IMR-90 (cell line): ENCODE data around the gene IL23A. TPM values are rescaled to one million over a fixed set of nuclear protein-coding genes. Genes with fewer than 3 reads are reported as not detected.

Source experiments
- ATAC-seq: fragments of 200-7000 bp; cut with Tn5 transposase; 2 replicates; pipeline ENCODE4 v1.9.1; 2020; ENCODE audit warnings: low read depth, mild to moderate bottlenecking, moderate library complexity
- BruUV-seq: library from RNA; stranded (reverse); fragments of 400-500 nt; replicated peaks from 2 replicates; lab custom pipeline; 2021; lab: Mats Ljungman, UMichigan
- CTCF ChIA-PET: fragments of 300-600 bp; formaldehyde crosslinking; extraction: SDS; loops from one replicate; lab custom pipeline; 2021; ENCODE audit warnings: antibody characterized with exemption; lab: Yijun Ruan, JAX
- POLR2A ChIA-PET: fragments of 300-600 bp; sonication (Branson Sonifier 250); formaldehyde crosslinking; loops from one replicate; lab custom pipeline; 2022; ENCODE audit warnings: antibody characterized with exemption; ENCODE audit not compliant: unreplicated experiment; lab: Charles Lee
- DNase-seq: peaks from one replicate; pipeline ENCODE4 v3.0.0; 2013
- H2AFZ ChIP-seq: replicated peaks from 2 replicates; pipeline ENCODE3; 2013; ENCODE audit warnings: low read length, mild to moderate bottlenecking; ENCODE audit not compliant: poor library complexity
- H2AK5ac ChIP-seq: 2 replicates; pipeline ENCODE4 v1.6.1; 2013; ENCODE audit warnings: low read depth, low read length, inconsistent platforms
- H2AK9ac ChIP-seq: replicated peaks from 2 replicates; pipeline ENCODE3; 2013; ENCODE audit warnings: mild to moderate bottlenecking, low read depth, low read length, moderate library complexity; ENCODE audit not compliant: poor library complexity
- H2BK120ac ChIP-seq: 2 replicates; pipeline ENCODE4 v1.6.1; 2013; ENCODE audit warnings: low read depth, low read length, inconsistent platforms
- H2BK15ac ChIP-seq: 3 replicates; pipeline ENCODE4 v1.6.1; 2013; ENCODE audit warnings: low read depth, low read length, inconsistent platforms
- H2BK20ac ChIP-seq: 2 replicates; pipeline ENCODE4 v1.6.1; 2013; ENCODE audit warnings: low read depth, mild to moderate bottlenecking, inconsistent platforms, low read length, moderate library complexity
- H2BK5ac ChIP-seq: 2 replicates; pipeline ENCODE4 v1.6.1; 2013; ENCODE audit warnings: mild to moderate bottlenecking, low read depth, low read length, inconsistent platforms; ENCODE audit not compliant: poor library complexity, severe bottlenecking
- H3K14ac ChIP-seq: replicated peaks from 2 replicates; pipeline ENCODE4 v1.6.1; 2013; ENCODE audit warnings: low read depth, low read length, inconsistent platforms
- H3K18ac ChIP-seq: 2 replicates; pipeline ENCODE4 v1.6.1; 2013; ENCODE audit warnings: low read depth, low read length, control low read depth
- H3K23ac ChIP-seq: 2 replicates; pipeline ENCODE4 v1.6.1; 2013; ENCODE audit warnings: low read depth, low read length, inconsistent platforms
- H3K27ac ChIP-seq: 2 replicates; pipeline ENCODE4 v1.5.1; 2013; ENCODE audit warnings: mild to moderate bottlenecking, control low read depth, low read length; ENCODE audit not compliant: insufficient read depth
- H3K27me3 ChIP-seq: 2 replicates; pipeline ENCODE4 v1.6.1; 2013; ENCODE audit warnings: low read length; ENCODE audit not compliant: control insufficient read depth, insufficient read depth
- H3K36me3 ChIP-seq: 2 replicates; pipeline ENCODE4 v1.6.1; 2013; ENCODE audit warnings: low read length, mixed read lengths; ENCODE audit not compliant: control insufficient read depth, insufficient read depth
- H3K4ac ChIP-seq: 2 replicates; pipeline ENCODE4 v1.6.1; 2013; ENCODE audit warnings: low read depth, low read length, inconsistent platforms
- H3K4me1 ChIP-seq: 2 replicates; pipeline ENCODE4 v1.6.1; 2013; ENCODE audit warnings: low read length, mixed read lengths; ENCODE audit not compliant: control insufficient read depth, insufficient read depth
- H3K4me2 ChIP-seq: 2 replicates; pipeline ENCODE4 v1.6.1; 2013; ENCODE audit warnings: low read depth, mild to moderate bottlenecking, control low read depth, low read length, moderate library complexity
- H3K4me3 ChIP-seq: 2 replicates; pipeline ENCODE4 v1.5.1; 2013; ENCODE audit warnings: low read depth, mild to moderate bottlenecking, control low read depth, low read length, moderate library complexity; ENCODE audit not compliant: insufficient read depth
- H3K56ac ChIP-seq: 2 replicates; pipeline ENCODE4 v1.6.1; 2013; ENCODE audit warnings: low read length, inconsistent platforms; ENCODE audit not compliant: insufficient read depth; ENCODE audit errors: extremely low read depth
- H3K79me1 ChIP-seq, 2 experiments: 2 replicates each; pipeline ENCODE4 v1.6.1; 2013; ENCODE audit warnings: low read length in 2 of 2, inconsistent platforms in 1 of 2, low read depth in 1 of 2
- H3K9ac ChIP-seq: 2 replicates; pipeline ENCODE4 v1.6.1; 2013; ENCODE audit warnings: low read depth, low read length, control low read depth
- H3K9me1 ChIP-seq: 2 replicates; pipeline ENCODE4 v1.6.1; 2013; ENCODE audit warnings: low read length, inconsistent platforms; ENCODE audit not compliant: insufficient read depth
- H3K9me3 ChIP-seq: 2 replicates; pipeline ENCODE4 v1.6.1; 2013; ENCODE audit warnings: low read length; ENCODE audit not compliant: control insufficient read depth, insufficient read depth
- H4K20me1 ChIP-seq: 2 replicates; pipeline ENCODE4 v1.6.1; 2013; ENCODE audit warnings: low read length, inconsistent platforms; ENCODE audit not compliant: insufficient read depth
- H4K5ac ChIP-seq: 2 replicates; pipeline ENCODE4 v1.6.1; 2013; ENCODE audit warnings: mild to moderate bottlenecking, low read depth, low read length, control low read depth
- H4K8ac ChIP-seq, 2 experiments: 2 replicates each; pipeline ENCODE4 v1.6.1; 2013; ENCODE audit warnings: low read depth in 2 of 2, low read length in 2 of 2, control low read depth in 1 of 2, inconsistent platforms in 1 of 2
- H4K91ac ChIP-seq: 2 replicates; pipeline ENCODE4 v1.6.1; 2013; ENCODE audit warnings: low read depth, low read length, inconsistent platforms; ENCODE audit not compliant: insufficient read depth
- BHLHE40 ChIP-seq: fragments of 150-350 bp; IDR thresholded peaks from 2 replicates; pipeline ENCODE4 v1.6.1; 2016; ENCODE audit warnings: mild to moderate bottlenecking, low read depth, low read length
- CEBPB ChIP-seq: IDR thresholded peaks from 2 replicates; pipeline ENCODE4 v1.6.1; 2012; ENCODE audit warnings: low read depth, low read length, improper control_type of control experiment
- MXI1 ChIP-seq: IDR thresholded peaks from 2 replicates; pipeline ENCODE4 v1.6.1; 2012; ENCODE audit warnings: low read depth, mild to moderate bottlenecking, low read length, moderate library complexity, borderline replicate concordance
- RCOR1 ChIP-seq: IDR thresholded peaks from 2 replicates; pipeline ENCODE4 v1.6.1; 2012; ENCODE audit warnings: mild to moderate bottlenecking, low read length, improper control_type of control experiment; ENCODE audit not compliant: insufficient replicate concordance
- WGBS, 2 experiments: methylation state at CpG; one replicate each; pipeline versions ENCODE4 v1.1.5 to v1.1.7; 2013; ENCODE audit warnings: missing lambda C conversion rate in 2 of 2; ENCODE audit not compliant: insufficient read length in 1 of 2; ENCODE audit errors: extremely low coverage in 2 of 2; 5-methylcytosine and 5-hydroxymethylcytosine counted together
- dilution Hi-C: fragments of 300-500 bp; cut with HindIII; formaldehyde crosslinking; loops from one replicate; pipeline ENCODE4 v1.14.3; 2018; ENCODE audit warnings: low sequenced_read_pairs; ENCODE audit not compliant: unreplicated experiment
- in situ Hi-C: fragments of 300-500 bp; cut with MboI; formaldehyde crosslinking; loops from 3 replicates; pipeline ENCODE4 v1.14.3; 2019; ENCODE audit warnings: low sequenced_read_pairs, inconsistent platforms, mixed read lengths
- intact Hi-C: fragments of 100-400 bp; cut with micrococcal nuclease; formaldehyde crosslinking; loops from 2 replicates; pipeline ENCODE4 v1.10.0; 2022
- polyA plus RNA-seq, 3 experiments: library from polyadenylated mRNA; depleted of rRNA; stranded (reverse); fragments of >200 nt; gene quantifications; 2 replicates each; pipeline ENCODE4 v1.2.3, GENCODE V29; 2012; ENCODE audit warnings: low replicate concordance in 1 of 3
- total RNA-seq: library from RNA; depleted of rRNA; stranded (reverse); fragments of >200 nt; gene quantifications from 2 replicates; pipeline ENCODE4 v1.2.3, GENCODE V29; 2012

The IL23A gene
- total and polyA plus RNA-seq, 2 of the 4 experiments (the other 2 are of a cell fraction) = 0.55 TPM; not detected in 1

DNA sequence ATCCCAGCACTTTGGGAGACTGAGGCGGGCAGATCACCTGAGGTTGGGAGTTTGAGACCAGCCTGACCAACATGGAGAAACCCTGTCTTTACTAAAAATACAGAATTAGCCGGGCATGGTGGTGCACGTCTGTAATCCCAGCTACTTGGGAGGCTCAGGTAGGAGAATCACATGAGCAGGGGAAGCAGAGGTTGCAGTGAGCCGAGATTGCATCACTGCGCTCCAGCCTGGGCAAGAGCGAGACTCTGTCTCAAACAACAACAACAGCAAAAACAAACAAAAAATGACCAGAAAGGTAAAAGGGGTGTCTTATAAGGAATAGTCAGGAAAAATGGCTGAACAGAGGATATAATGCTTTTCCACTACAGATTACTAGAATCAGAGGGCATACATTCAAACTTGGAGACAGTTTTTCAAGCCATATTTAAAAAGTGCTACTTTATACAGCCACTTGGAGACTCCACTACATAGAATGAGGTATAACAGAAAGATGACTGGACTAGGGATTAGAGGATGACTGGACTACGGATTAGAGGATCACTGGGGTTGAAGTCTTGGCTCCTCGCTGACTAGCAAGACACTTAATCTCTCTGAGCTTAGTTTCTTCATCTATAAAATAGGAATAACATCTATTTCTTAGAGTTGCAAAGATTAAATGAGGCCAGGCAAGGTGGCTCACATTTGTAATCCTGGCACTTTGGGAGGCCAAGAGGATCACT, 33.7 kb upstream of the IL23A start:
- no peak for ATAC-seq
- in situ Hi-C loops = no loop called here
- Histone ChIP-seq H4K5ac (no peak overlapping the region), H2AK9ac (no peak overlapping the region), H2BK20ac (no peak overlapping the region), H3K27ac (no peak overlapping the region), H3K14ac (no peak overlapping the region), H3K27me3 (no peaks in the 10 kb centered on the region), H4K8ac (no peak overlapping the region), H3K4me2 (no peak overlapping the region), H3K9me1 (peaks cover 7% of the 10 kb centered on the region; the same call in 1 of the 2 replicates), H3K23ac (no peak overlapping the region), H3K56ac (no peak overlapping the region), H3K4ac (no peak overlapping the region), H2BK5ac (no peak overlapping the region), H4K20me1 (no peaks in the 10 kb centered on the region), H3K9ac (no peak overlapping the region), H3K18ac (no peak overlapping the region), H3K4me3 (no peak overlapping the region), H4K91ac (no peak overlapping the region), H3K79me1 (peaks cover 7 to 22% of the 10 kb centered on the region in 2 experiments), H3K4me1 (peaks cover 3% of the 10 kb centered on the region; the same call in 1 of the 2 replicates), H2AK5ac (no peak overlapping the region), H2BK120ac (no peak overlapping the region), H2BK15ac (no peak overlapping the region), H2AFZ (no peak overlapping the region), H3K36me3 (peaks cover 24% of the 10 kb centered on the region), H3K9me3 (no peaks in the 10 kb centered on the region)
- DNase-seq = no peak
- 100% methylated on average over 1 of the region's 8 CpGs; no CpG with 5 or more reads in 1 of the 2 experiments for WGBS, 2 experiments
- dilution Hi-C loops = no loop called here
- BruUV-seq = no TSS peak
- ChIA-PET CTCF (interaction anchor here (0.7 kb wide), 1 partner anchor 11 kb away, joined by 3 read pairs; no protein-coding TSS in a partner anchor), POLR2A (no interaction called here)
- TF ChIP-seq RCOR1 (no peak), BHLHE40 (no peak), CEBPB (no peak), MXI1 (no peak)
- intact Hi-C loops = no loop called here
